CD4-positive, alpha-beta T cell treated with Interferon gamma for 1 hour (primary cell): ENCODE measurements around the gene LDLRAD4.

ENCODE experiments used
- DNase-seq: peaks from one replicate; pipeline ENCODE4 v3.0.0-alpha.2; 2020

Gene LDLRAD4

GRCh38 chr18:13392899-13393298 is 174.3 kb downstream of the LDLRAD4 start:
- no peak for DNase-seq

- DNase-seq: no peak
Measured at GRCh38 chr18:13393338-13393737, 174.8 kb downstream of the LDLRAD4 start.

GRCh38 chr18:13394801-13395200 is 176.2 kb downstream of the LDLRAD4 start:
- DNase-seq: no peak

GRCh38 chr18:13395577-13395976 is 177.0 kb downstream of the LDLRAD4 start:
- no peak for DNase-seq

GRCh38 chr18:13397504-13398163 is 179.1 kb downstream of the LDLRAD4 start:
- DNase-seq: no peak

- no peak for DNase-seq
Measured at GRCh38 chr18:13398631-13399030, 180.1 kb downstream of the LDLRAD4 start.

- DNase-seq: no peak
Measured at GRCh38 chr18:13399511-13399910, 181.0 kb downstream of the LDLRAD4 start.

- no peak for DNase-seq
Measured at GRCh38 chr18:13400636-13401315, 182.2 kb downstream of the LDLRAD4 start.

GRCh38 chr18:13401404-13401803 is 182.8 kb downstream of the LDLRAD4 start:
- no peak for DNase-seq

- DNase-seq: no peak
Measured at GRCh38 chr18:13401826-13402225, 183.3 kb downstream of the LDLRAD4 start.

- no peak for DNase-seq
Measured at GRCh38 chr18:13403786-13404549, 185.4 kb downstream of the LDLRAD4 start.

- no peak for DNase-seq
Measured at GRCh38 chr18:13405305-13406038, 186.9 kb downstream of the LDLRAD4 start.

GRCh38 chr18:13406049-13406615 is 187.6 kb downstream of the LDLRAD4 start:
- no peak for DNase-seq

GRCh38 chr18:13406736-13407135 is 188.2 kb downstream of the LDLRAD4 start:
- DNase-seq: no peak

- DNase-seq: no peak
Measured at GRCh38 chr18:13407484-13407883, 188.9 kb downstream of the LDLRAD4 start.

GRCh38 chr18:13409026-13409425 is 190.5 kb downstream of the LDLRAD4 start:
- no peak for DNase-seq

GRCh38 chr18:13409997-13410396 is 191.4 kb downstream of the LDLRAD4 start:
- DNase-seq: no peak

- DNase-seq: no peak
Measured at GRCh38 chr18:13410471-13410870, 191.9 kb downstream of the LDLRAD4 start.

GRCh38 chr18:13412017-13412416 is 193.5 kb downstream of the LDLRAD4 start:
- DNase-seq: no peak

GRCh38 chr18:13412901-13413300 is 194.3 kb downstream of the LDLRAD4 start:
- no peak for DNase-seq

GRCh38 chr18:13414102-13414501 is 195.5 kb downstream of the LDLRAD4 start:
- DNase-seq: no peak

- no peak for DNase-seq
Measured at GRCh38 chr18:13414521-13414920, 196.0 kb downstream of the LDLRAD4 start.

- no peak for DNase-seq
Measured at GRCh38 chr18:13415736-13416135, 197.2 kb downstream of the LDLRAD4 start.
